Measurements from ENCODE around the gene FAM149B1. TPM values are rescaled to one million over a fixed set of nuclear protein-coding genes. Genes with fewer than 3 reads are reported as not detected.
"Not testable (repeated sequence)": the region's sequence is repeated elsewhere in the genome, so short reads cannot be mapped to it uniquely, and the experiment has no call there.

FAM149B1 gene
- 11.5 TPM for total RNA-seq
- long read RNA-seq, partial matches to known transcripts = 1 of 5 reads
- long read RNA-seq, other reads (novel, unspliced or antisense) = 4 of 5 reads

DNA sequence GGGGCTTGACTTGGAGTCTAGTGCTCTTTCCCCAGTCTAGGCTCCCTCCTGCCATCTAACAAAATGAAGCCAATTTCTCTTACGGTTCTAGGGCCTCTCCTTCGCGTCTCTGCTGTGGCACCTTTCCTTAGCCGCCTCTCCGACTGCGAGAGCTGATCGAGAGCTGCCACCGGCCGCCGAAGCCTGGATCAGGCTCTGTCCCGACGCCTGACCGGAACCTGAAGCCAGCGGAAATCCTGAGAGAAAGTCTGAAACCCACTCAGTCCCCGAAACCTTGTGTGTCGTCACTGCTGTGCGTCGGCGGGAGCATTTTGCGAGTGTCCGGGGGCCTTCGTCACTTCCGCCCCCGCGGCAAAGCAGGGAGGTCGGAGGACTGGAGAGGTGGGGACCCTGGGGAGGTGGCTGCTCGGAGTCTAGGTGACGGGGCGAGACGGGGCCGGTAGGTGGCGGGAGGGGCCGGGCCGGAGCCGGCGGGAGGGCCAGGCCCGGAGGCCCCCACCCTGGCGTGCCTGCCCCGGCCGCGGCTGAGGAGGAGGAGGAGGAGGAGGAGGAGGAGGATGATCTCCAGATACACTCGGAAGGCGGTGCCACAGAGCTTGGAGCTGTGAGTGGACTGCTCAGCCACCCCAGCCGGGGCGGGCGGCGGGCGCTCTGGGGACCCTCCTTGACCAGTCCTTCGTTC lies at the start of gene FAM149B1, which contains the start of gene ECD:
Gene FAM149B1 (plus strand): TSS at position 337 of the 682 bp plus-strand sequence. CDS start 221 bp downstream, at position 558.
Gene ECD (minus strand): TSS at position 226 of the 682 bp plus-strand sequence. CDS start 4,071 bp downstream, outside the sequence.
- intact Hi-C loops (cut with DNase I) = loop anchor here (2.0 to 5.0 kb wide), 3 partner anchors 56 to 79 kb away; partner anchors contain the start of genes DNAJC9, NUDT13 and P4HA1
- DNase-seq (ENCODE audit: low spot score) = peak; percentile 95

GRCh38 chr10:73119457-73119856 lies 48.5 kb upstream of the FAM149B1 start:
- no peak for DNase-seq (ENCODE audit: low spot score)
- intact Hi-C loops (cut with DNase I) = no loop called here

- no peak for DNase-seq (ENCODE audit: low spot score)
- intact Hi-C loops (cut with DNase I) = no loop called here
These were observed 48.0 kb upstream of the FAM149B1 start for GRCh38 chr10:73119952-73120351.

DNA sequence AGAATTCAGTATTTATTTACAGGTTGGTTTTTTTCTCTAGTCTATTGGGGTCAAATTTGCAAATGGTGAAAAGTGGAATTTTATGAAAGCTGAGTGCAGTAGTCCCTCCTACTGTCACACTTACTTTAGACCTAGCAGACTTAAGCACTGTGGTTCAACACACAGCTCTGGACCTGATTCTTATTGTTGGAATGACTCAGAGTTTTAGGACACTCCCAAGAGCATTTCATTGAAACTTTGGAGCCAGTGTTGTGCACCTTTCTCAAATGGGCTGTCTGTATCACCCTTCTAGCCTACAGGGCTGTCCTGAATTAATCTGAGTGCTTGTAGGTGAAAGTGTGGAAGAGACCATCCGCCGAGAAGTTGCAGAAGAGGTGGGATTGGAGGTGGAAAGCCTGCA lies 41.6 kb upstream of the FAM149B1 start:
- intact Hi-C loops (cut with DNase I) = no loop called here
- DNase-seq (ENCODE audit: low spot score) = no peak

DNA sequence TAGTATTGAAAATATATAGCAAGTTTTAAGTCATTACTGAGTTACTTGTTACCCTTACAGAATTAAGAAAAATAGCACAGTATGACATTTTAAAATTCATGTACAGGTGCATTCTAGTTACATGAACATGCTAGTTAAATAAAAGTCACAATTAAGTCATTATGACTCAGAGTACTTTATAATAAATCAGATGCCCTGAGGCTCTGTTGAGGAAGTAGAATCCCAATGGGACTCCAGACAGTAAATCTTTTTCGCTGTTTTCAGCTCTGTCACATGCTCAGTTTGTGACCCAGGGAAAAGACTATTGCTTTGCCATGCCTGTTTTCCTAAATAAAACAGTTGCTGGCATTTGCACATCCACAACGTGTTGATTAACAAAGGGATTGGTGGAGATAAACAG lies 36.6 kb upstream of the FAM149B1 start:
- DNase-seq (ENCODE audit: low spot score) = no peak
- intact Hi-C loops (cut with DNase I) = no loop called here

DNA sequence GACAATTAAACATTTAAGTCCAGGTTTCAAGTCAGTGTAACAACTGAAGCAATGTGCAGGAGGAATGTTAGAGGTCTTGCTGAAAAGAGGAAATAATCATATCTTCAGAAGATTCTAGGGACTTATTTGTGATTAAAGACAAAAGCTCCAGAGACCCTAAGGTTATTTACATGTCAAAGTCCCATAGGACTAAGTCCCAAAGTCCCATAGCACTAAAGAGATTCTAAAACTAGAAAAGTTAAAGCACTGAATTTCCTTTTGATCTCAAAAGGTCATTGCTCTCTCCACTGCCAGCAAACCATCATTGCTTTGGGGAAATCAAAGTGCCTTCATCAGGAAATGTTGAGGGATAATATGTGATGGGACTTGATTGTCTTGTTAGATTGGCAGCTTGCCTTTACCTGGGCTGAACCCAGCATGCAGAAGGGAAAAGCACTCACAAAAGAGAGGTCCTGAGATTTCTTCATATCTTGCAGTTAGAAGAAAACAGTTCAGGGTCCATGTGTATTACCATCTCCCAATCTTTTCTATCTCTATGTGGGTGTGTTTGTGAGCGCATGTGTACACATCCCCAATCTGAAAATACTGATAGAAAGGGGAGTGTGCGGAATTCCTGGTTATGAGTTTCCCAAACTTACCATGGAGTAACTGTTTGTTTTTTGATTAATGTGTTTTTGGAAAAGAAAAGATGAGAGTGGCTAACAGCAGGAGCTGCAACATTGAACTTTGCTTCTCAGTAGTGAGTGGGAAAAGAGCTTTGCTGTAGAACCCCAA lies 35.8 kb upstream of the FAM149B1 start:
- intact Hi-C loops (cut with DNase I) = no loop called here

DNA sequence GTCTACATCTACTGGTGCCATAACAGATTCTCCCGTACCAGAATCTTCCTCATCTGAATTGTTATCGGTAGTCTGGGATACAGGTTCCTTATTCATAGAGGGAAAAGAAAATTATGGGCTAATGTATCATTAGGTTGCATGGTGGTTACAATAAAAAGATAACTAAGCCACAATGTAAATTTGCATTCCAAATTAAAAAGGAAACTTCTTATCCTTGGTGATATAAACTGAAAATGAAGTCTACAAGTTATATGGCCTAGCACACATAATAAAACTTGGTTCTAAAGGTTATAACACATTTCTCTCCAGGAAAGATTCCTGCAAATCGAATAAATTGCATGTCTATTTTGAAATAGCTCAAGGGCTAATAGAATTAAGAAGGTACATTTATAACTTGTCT lies 33.2 kb upstream of the FAM149B1 start:
- intact Hi-C loops (cut with DNase I) = no loop called here
- no peak for DNase-seq (ENCODE audit: low spot score)

More for the DNA sequence above, 35.8 kb upstream of the FAM149B1 start:
- no peak for DNase-seq (ENCODE audit: low spot score)

DNA sequence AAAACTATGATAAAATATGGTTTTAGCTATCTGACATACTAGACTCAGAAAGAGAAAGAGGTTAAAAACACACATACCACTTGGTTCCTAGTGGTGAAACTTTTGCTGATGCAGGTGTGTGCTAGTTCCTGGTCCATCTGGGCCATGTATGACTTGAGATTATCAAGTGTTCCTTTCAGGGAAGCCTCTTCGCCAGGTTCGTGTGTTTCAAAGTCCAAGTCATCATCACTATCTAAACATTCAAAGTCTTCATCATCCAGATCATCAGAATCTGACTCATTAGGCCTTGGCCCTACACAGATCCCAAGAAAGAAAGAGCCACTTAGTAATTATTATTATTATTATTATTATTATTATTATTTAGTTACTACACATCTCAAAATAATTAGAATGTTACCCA lies 31.3 kb upstream of the FAM149B1 start:
- intact Hi-C loops (cut with DNase I) = no loop called here
- DNase-seq (ENCODE audit: low spot score) = no peak

DNA sequence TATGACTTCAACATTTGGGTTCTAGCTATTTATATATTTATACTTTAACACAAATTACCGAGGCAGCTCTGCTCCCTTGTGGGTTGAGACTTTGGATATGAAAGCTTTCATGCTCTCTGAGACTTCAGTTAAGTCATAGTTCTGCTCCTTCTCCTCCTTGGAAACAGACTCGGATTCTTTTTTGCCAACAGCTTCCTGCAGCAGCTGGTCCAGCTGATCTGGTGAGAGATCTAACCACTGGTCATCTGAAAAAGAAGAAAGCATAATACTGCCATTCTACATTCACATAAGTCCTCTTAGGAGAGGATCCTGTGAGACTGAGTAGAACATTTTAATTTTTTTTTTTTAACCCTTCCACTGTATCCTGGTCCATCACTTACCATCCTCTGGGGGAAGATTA lies 28.7 kb upstream of the FAM149B1 start:
- DNase-seq (ENCODE audit: low spot score) = no peak
- intact Hi-C loops (cut with DNase I) = no loop called here

DNA sequence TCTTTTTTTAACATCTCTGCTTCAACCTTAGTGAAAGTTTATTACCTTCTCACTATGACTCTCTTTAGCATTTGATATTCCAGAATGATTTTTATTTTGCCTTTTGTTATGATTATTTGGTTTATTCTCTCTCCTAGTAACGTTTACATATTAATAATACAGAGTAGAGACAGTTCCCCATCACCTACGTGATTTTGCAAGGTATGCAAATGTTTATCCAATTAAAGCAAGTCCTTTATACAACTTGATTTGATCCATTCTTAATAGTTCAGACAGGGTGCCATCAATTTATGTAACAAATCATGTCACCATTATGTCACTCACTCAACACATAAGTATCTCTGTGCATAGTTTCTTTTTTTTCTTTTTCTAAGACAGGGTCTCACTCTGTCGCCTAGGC lies 26.3 kb upstream of the FAM149B1 start:
- no peak for DNase-seq (ENCODE audit: low spot score)
- intact Hi-C loops (cut with DNase I) = no loop called here

DNA sequence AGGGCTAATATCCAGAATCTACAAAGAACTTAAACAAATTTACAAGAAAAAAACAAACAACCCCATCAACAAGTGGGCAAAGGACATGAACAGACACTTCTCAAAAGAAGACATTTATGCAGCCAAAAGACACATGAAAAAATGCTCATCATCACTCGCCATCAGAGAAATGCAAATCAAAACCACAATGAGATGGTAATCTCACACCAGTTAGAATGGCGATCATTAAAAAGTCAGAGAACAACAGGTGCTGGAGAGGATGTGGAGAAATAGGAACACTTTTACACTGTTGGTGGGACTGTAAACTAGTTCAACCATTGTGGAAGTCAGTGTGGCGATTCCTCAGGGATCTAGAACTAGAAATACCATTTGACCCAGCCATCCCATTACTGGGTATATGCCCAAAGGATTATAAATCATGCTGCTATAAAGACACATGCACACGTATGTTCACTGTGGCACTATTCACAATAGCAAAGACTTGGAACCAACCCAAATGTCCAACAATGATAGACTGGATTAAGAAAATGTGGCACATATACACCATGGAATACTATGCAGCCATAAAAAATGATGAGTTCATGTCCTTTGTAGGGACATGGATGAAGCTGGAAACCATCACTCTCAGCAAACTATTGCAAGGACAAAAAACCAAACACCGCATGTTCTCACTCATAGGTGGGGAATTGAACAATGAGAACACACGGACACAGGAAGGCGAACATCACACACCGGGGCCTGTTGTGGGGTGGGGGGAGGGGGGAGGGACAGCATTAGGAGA lies 17.1 kb upstream of the FAM149B1 start:
- intact Hi-C loops (cut with DNase I) = loop anchor here (10.0 kb wide), 1 partner anchor 786 kb away; no protein-coding TSS in a partner anchor
- DNase-seq (ENCODE audit: low spot score) = not testable (repeated sequence)

- intact Hi-C loops (cut with DNase I) = loop anchor here (10.0 kb wide), 1 partner anchor 787 kb away; no protein-coding TSS in a partner anchor
- no peak for DNase-seq (ENCODE audit: low spot score)
These were observed 15.9 kb upstream of the FAM149B1 start for GRCh38 chr10:73152009-73152408.

- intact Hi-C loops (cut with DNase I) = loop anchor here (10.0 kb wide), 1 partner anchor 791 kb away; no protein-coding TSS in a partner anchor
- DNase-seq (ENCODE audit: low spot score) = no peak
These were observed 11.9 kb upstream of the FAM149B1 start for GRCh38 chr10:73156054-73156453.

DNA sequence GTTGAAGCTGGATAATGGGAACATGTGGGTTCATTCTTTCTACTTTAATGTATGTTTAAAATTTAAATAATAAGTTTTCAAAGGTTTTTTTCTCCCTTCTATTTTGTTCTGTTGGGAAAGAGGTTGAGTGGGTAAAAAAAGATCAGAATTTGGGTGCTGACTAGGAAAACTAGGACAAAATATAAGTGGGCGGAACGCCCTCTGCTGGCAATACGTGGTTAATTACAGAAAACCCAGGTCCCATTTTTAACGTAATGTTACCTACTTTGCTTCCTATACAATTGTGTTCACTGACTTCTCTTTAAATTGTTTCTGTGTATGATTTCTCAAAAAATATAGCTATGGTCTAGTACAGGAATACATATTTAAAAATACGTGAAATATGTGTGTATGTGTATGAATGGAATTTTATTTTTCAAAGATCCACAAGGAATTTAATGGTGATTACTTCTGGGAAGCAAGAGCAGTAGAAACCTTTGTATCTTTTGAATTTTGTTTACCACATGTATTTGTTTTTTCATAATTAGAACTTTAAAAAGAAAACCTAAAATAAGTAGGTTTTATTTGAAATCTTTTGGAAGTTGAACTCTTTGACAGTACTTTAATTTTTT lies 8.8 kb upstream of the FAM149B1 start:
- intact Hi-C loops (cut with DNase I) = loop anchor here (10.0 kb wide), 1 partner anchor 794 kb away; no protein-coding TSS in a partner anchor
- no peak for DNase-seq (ENCODE audit: low spot score)

DNA sequence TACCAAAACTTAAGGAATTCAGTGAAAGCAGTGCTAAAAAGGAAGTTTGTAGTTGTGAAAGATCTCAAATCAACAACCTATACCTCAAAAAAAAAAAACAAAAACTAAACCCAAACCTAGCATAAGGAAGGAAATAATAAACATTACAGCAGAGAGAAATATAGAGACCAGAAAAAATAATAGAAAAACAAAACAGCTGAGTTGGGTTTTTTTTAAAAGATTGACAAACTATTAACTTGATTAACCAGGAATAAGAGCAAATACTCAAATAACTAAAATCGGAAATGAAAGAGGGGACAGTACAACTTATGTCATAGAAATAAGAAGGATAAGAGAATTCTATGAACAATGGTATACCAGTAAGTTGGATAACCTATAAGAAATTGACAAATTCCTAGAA lies 6.8 kb upstream of the FAM149B1 start:
- DNase-seq (ENCODE audit: low spot score) = no peak
- intact Hi-C loops (cut with DNase I) = no loop called here

DNA sequence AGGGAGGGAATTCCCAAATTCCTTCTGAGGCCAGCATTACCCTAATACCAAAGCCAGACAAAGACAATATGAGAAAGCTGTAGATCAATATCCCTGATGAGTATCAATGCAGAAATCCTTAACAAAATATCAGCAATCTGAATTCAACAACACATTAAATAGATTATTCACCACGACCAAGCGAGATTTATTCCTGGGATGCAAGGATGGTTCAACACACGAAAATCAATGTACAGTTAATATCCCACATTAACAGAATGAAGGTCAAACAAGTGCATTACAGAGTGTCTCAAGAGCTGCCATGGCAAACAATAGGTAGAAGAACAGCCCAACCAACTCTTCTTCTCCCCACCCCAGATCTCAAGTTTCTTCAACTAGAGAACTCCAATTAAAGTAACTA lies 6.3 kb upstream of the FAM149B1 start:
- intact Hi-C loops (cut with DNase I) = no loop called here
- DNase-seq (ENCODE audit: low spot score) = no peak

GRCh38 chr10:73163096-73163495 lies 4.8 kb upstream of the FAM149B1 start:
- intact Hi-C loops (cut with DNase I) = no loop called here

GRCh38 chr10:73166972-73167371 lies 947 bp upstream of the FAM149B1 start:
- DNase-seq (ENCODE audit: low spot score) = no peak
- intact Hi-C loops (cut with DNase I) = loop anchor here (5.0 kb wide), 2 partner anchors 55 to 80 kb away; partner anchors contain the start of genes DNAJC9 and NUDT13

More at GRCh38 chr10:73163096-73163495, 4.8 kb upstream of the FAM149B1 start:
- DNase-seq (ENCODE audit: low spot score) = no peak

DNA sequence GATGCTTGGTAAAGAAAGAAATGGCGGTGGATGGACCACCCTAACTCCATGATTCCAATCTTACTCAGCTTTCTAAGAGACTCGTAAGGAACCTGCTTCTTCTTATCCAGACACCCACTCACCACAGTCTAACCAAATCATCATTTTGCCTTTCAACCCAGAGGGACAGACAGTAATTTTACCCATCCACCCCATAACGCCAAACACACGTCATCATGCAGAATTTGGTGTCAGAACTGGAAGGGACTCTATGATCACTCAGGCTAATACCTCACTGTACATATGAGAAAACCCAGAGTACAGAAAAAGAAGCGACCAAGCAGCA lies 499 bp upstream of the FAM149B1 start:
- intact Hi-C loops (cut with DNase I) = loop anchor here (5.0 kb wide), 2 partner anchors 55 to 80 kb away; partner anchors contain the start of genes DNAJC9 and NUDT13
- no peak for DNase-seq (ENCODE audit: low spot score)
